Liver (tissue), 3 donors: ENCODE data around the gene DPAGT1.

Experiments used
- ATF3 ChIP-seq: IDR thresholded peaks from 2 replicates; pipeline ENCODE4 v1.6.1; 2016; ENCODE audit warnings: antibody characterized with exemption
- CTCF ChIP-seq: fragments of 150-350 bp; IDR thresholded peaks from 2 replicates; pipeline ENCODE4 v1.5.1; 2017; ENCODE audit warnings: improper control_type of control experiment, low read depth, low read length; ENCODE audit not compliant: missing input control
- EGR1 ChIP-seq, 2 donors: IDR thresholded peaks; 2 replicates each; pipeline ENCODE4 v1.6.1; 2016 to 2018; ENCODE audit warnings: antibody characterized with exemption in 2 of 2, low read depth in 2 of 2
- SP1 ChIP-seq: IDR thresholded peaks from 2 replicates; pipeline ENCODE4 v1.6.1; 2018; ENCODE audit warnings: antibody characterized with exemption, mild to moderate bottlenecking
- TAF1 ChIP-seq: conservative IDR thresholded peaks from 2 replicates; pipeline ENCODE4 v1.6.1; 2016; ENCODE audit warnings: antibody characterized with exemption, mild to moderate bottlenecking
- TF ChIP-seq, protein P1 (sequence below): IDR thresholded peaks from 2 replicates; pipeline ENCODE4 v1.6.1; 2016; ENCODE audit warnings: antibody characterized with exemption
- TF ChIP-seq, protein P2 (sequence below): IDR thresholded peaks from 2 replicates; pipeline ENCODE4 v1.6.1; 2016; ENCODE audit warnings: antibody characterized with exemption, mild to moderate bottlenecking
- TF ChIP-seq, protein P3 (sequence below): IDR thresholded peaks from 2 replicates; pipeline ENCODE4 v1.6.1; 2016; ENCODE audit warnings: antibody characterized with exemption
- donor health status: healthy.
- donor health status: healthy.

GRCh38 chr11:119149786-119150275 lies 48.2 kb upstream of the DPAGT1 start:
- TF ChIP-seq, protein P1, sequence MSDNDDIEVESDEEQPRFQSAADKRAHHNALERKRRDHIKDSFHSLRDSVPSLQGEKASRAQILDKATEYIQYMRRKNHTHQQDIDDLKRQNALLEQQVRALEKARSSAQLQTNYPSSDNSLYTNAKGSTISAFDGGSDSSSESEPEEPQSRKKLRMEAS, result no peak
- TF ChIP-seq CTCF (no peak), ATF3 (no peak), TAF1 (no peak), EGR1 (IDR thresholded peaks at IDR 0.05; ENCODE audit: low read depth in 2 of 2) (no peak), SP1 (no peak)
- TF ChIP-seq, protein P2, sequence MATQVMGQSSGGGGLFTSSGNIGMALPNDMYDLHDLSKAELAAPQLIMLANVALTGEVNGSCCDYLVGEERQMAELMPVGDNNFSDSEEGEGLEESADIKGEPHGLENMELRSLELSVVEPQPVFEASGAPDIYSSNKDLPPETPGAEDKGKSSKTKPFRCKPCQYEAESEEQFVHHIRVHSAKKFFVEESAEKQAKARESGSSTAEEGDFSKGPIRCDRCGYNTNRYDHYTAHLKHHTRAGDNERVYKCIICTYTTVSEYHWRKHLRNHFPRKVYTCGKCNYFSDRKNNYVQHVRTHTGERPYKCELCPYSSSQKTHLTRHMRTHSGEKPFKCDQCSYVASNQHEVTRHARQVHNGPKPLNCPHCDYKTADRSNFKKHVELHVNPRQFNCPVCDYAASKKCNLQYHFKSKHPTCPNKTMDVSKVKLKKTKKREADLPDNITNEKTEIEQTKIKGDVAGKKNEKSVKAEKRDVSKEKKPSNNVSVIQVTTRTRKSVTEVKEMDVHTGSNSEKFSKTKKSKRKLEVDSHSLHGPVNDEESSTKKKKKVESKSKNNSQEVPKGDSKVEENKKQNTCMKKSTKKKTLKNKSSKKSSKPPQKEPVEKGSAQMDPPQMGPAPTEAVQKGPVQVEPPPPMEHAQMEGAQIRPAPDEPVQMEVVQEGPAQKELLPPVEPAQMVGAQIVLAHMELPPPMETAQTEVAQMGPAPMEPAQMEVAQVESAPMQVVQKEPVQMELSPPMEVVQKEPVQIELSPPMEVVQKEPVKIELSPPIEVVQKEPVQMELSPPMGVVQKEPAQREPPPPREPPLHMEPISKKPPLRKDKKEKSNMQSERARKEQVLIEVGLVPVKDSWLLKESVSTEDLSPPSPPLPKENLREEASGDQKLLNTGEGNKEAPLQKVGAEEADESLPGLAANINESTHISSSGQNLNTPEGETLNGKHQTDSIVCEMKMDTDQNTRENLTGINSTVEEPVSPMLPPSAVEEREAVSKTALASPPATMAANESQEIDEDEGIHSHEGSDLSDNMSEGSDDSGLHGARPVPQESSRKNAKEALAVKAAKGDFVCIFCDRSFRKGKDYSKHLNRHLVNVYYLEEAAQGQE, result no peak
- TF ChIP-seq, protein P3, sequence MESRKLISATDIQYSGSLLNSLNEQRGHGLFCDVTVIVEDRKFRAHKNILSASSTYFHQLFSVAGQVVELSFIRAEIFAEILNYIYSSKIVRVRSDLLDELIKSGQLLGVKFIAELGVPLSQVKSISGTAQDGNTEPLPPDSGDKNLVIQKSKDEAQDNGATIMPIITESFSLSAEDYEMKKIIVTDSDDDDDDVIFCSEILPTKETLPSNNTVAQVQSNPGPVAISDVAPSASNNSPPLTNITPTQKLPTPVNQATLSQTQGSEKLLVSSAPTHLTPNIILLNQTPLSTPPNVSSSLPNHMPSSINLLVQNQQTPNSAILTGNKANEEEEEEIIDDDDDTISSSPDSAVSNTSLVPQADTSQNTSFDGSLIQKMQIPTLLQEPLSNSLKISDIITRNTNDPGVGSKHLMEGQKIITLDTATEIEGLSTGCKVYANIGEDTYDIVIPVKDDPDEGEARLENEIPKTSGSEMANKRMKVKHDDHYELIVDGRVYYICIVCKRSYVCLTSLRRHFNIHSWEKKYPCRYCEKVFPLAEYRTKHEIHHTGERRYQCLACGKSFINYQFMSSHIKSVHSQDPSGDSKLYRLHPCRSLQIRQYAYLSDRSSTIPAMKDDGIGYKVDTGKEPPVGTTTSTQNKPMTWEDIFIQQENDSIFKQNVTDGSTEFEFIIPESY, result no peak
